GM12891 (cell line): ENCODE data around the gene C10orf120.
A peak's percentile ranks its signal among the peaks of the same experiment; 100 is the strongest.

ENCODE experiments used
- DNase-seq: peaks from one replicate; pipeline ENCODE4 v3.0.0; 2011; ENCODE audit warnings: low spot score; ENCODE audit not compliant: insufficient read length
- FAIRE-seq: peaks from 2 replicates; lab custom pipeline; 2011; peaks lifted over from hg19 to GRCh38; lab: Jason Lieb, UNC
- PAX5 ChIP-seq: IDR thresholded peaks from 2 replicates; pipeline ENCODE4 v1.6.1; 2011; ENCODE audit warnings: low read length, moderate library complexity, mild to moderate bottlenecking; ENCODE audit not compliant: insufficient read depth, severe bottlenecking
- POLR2A ChIP-seq: IDR thresholded peaks from 2 replicates; pipeline ENCODE4 v1.6.1; 2011; ENCODE audit warnings: low read depth, low read length, control low read depth
- POLR2AphosphoS5 ChIP-seq: IDR thresholded peaks from 2 replicates; pipeline ENCODE4 v1.6.1; 2011; ENCODE audit warnings: low read depth, low read length, control low read depth
- POU2F2 ChIP-seq: IDR thresholded peaks from 2 replicates; pipeline ENCODE4 v1.6.1; 2011; ENCODE audit warnings: low read depth, mild to moderate bottlenecking, control low read depth, low read length, moderate library complexity
- SPI1 ChIP-seq: IDR thresholded peaks from 2 replicates; pipeline ENCODE4 v1.6.1; 2011; ENCODE audit warnings: low read depth, low read length, control low read depth
- TAF1 ChIP-seq: IDR thresholded peaks from 2 replicates; pipeline ENCODE4 v1.6.1; 2011; ENCODE audit warnings: low read depth, low read length, control low read depth

The C10orf120 gene

GRCh38 chr10:122727426-122727825 is 27.8 kb upstream of the C10orf120 start:
- DNase-seq, result no peak
- no peak for TF ChIP-seq SPI1
- no peak for TF ChIP-seq POLR2AphosphoS5
- no peak for TF ChIP-seq TAF1
- TF ChIP-seq POU2F2, result no peak
- no peak for TF ChIP-seq POLR2A
- TF ChIP-seq PAX5, result no peak
- no peak for FAIRE-seq

- TF ChIP-seq SPI1, result no peak
- DNase-seq (no peak), FAIRE-seq (no peak)
These were observed 26.1 kb upstream of the C10orf120 start for GRCh38 chr10:122725768-122726167.

GRCh38 chr10:122725006-122725405 is 25.4 kb upstream of the C10orf120 start:
- FAIRE-seq, result peak; percentile 56
- TF ChIP-seq POLR2A (no peak), TAF1 (no peak), SPI1 (no peak), PAX5 (no peak), POU2F2 (no peak), POLR2AphosphoS5 (no peak)
- DNase-seq, result no peak

GRCh38 chr10:122721111-122721510 is 21.5 kb upstream of the C10orf120 start:
- TF ChIP-seq POU2F2, result no peak
- no peak for TF ChIP-seq POLR2A
- TF ChIP-seq TAF1, result no peak
- TF ChIP-seq SPI1, result no peak
- TF ChIP-seq PAX5, result no peak
- no peak for TF ChIP-seq POLR2AphosphoS5
- DNase-seq (no peak), FAIRE-seq (no peak)

- DNase-seq, result no peak
- TF ChIP-seq SPI1 (no peak), POLR2A (no peak), POU2F2 (no peak), PAX5 (no peak), POLR2AphosphoS5 (no peak), TAF1 (no peak)
- no peak for FAIRE-seq
These were observed 16.4 kb upstream of the C10orf120 start for GRCh38 chr10:122716025-122716424.

GRCh38 chr10:122715576-122715975 is 15.9 kb upstream of the C10orf120 start:
- TF ChIP-seq TAF1 (no peak), SPI1 (no peak), POLR2AphosphoS5 (no peak), POLR2A (no peak), PAX5 (no peak), POU2F2 (no peak)
- FAIRE-seq (no peak), DNase-seq (no peak)

- TF ChIP-seq POLR2AphosphoS5, result no peak
- no peak for TF ChIP-seq TAF1
- no peak for TF ChIP-seq SPI1
- no peak for TF ChIP-seq POU2F2
- no peak for TF ChIP-seq PAX5
- TF ChIP-seq POLR2A, result no peak
- FAIRE-seq (no peak), DNase-seq (no peak)
These were observed 13.6 kb upstream of the C10orf120 start for GRCh38 chr10:122713091-122713885.

GRCh38 chr10:122710576-122710975 is 10.9 kb upstream of the C10orf120 start:
- DNase-seq (no peak), FAIRE-seq (no peak)
- TF ChIP-seq POU2F2 (no peak), POLR2A (no peak), PAX5 (no peak), POLR2AphosphoS5 (no peak), TAF1 (no peak), SPI1 (no peak)

GRCh38 chr10:122709971-122710370 is 10.3 kb upstream of the C10orf120 start:
- DNase-seq (no peak), FAIRE-seq (no peak)
- no peak for TF ChIP-seq POLR2AphosphoS5
- no peak for TF ChIP-seq TAF1
- TF ChIP-seq POLR2A, result no peak
- TF ChIP-seq POU2F2, result no peak
- no peak for TF ChIP-seq SPI1
- no peak for TF ChIP-seq PAX5

- TF ChIP-seq SPI1, result no peak
- TF ChIP-seq TAF1, result no peak
- TF ChIP-seq POLR2AphosphoS5, result no peak
- TF ChIP-seq PAX5, result no peak
- no peak for TF ChIP-seq POU2F2
- no peak for TF ChIP-seq POLR2A
- FAIRE-seq, result no peak
- DNase-seq, result no peak
These were observed 7.9 kb upstream of the C10orf120 start for GRCh38 chr10:122707535-122707934.

- DNase-seq (no peak), FAIRE-seq (no peak)
- TF ChIP-seq POLR2AphosphoS5, result no peak
- TF ChIP-seq SPI1, result no peak
- no peak for TF ChIP-seq POLR2A
- no peak for TF ChIP-seq POU2F2
- no peak for TF ChIP-seq PAX5
- TF ChIP-seq TAF1, result no peak
These were observed 7.3 kb upstream of the C10orf120 start for GRCh38 chr10:122706947-122707346.
